WTC11 (cell line): ENCODE data around the gene GBF1. TPM values are rescaled to one million over a fixed set of nuclear protein-coding genes. Genes with fewer than 3 reads are reported as not detected.

Source experiments
- ATAC-seq: fragments of 200-7000 bp; cut with Tn5 transposase; 2 replicates; pipeline ENCODE4 v1.10.0; 2021; ENCODE audit warnings: mild to moderate bottlenecking, moderate library complexity
- CTCF ChIA-PET: fragments of 300-600 bp; sonication (Branson Sonifier 250); formaldehyde crosslinking; loops from one replicate; lab custom pipeline; 2021; ENCODE audit warnings: antibody characterized with exemption; lab: Charles Lee
- POLR2A ChIA-PET: fragments of 350-600 bp; sonication (Branson Sonifier 250); formaldehyde crosslinking; loops from one replicate; lab custom pipeline; 2021; ENCODE audit warnings: antibody characterized with exemption; lab: Charles Lee
- DNase-seq: peaks from one replicate; pipeline ENCODE4 v3.0.0; 2021; ENCODE audit warnings: low spot score
- H3K27ac Mint-ChIP-seq: 2 replicates; pipeline ENCODE4 v1.8.0; 2021; ENCODE audit warnings: mixed read lengths
- H3K27me3 Mint-ChIP-seq: 2 replicates; pipeline ENCODE4 v1.8.0; 2021; ENCODE audit warnings: low read depth, mild to moderate bottlenecking, moderate library complexity, mixed read lengths
- H3K36me3 Mint-ChIP-seq: 2 replicates; pipeline ENCODE4 v1.8.0; 2021; ENCODE audit warnings: mixed read lengths
- H3K4me1 Mint-ChIP-seq: 2 replicates; pipeline ENCODE4 v1.8.0; 2022; ENCODE audit warnings: mixed read lengths
- H3K4me3 Mint-ChIP-seq: 2 replicates; pipeline ENCODE4 v1.8.0; 2021; ENCODE audit warnings: mild to moderate bottlenecking, moderate library complexity, mixed read lengths
- H3K9me3 Mint-ChIP-seq: 2 replicates; pipeline ENCODE4 v1.8.0; 2021; ENCODE audit warnings: mixed read lengths
- CBFB ChIP-seq: sonication (generic); formaldehyde crosslinking; IDR thresholded peaks from 2 replicates; pipeline ENCODE4 v1.8.1; 2022; ENCODE audit warnings: mild to moderate bottlenecking, low read depth, missing genetic modification reagents
- ETV6 ChIP-seq: sonication (generic); formaldehyde crosslinking; IDR thresholded peaks from 2 replicates; pipeline ENCODE4 v1.8.1; 2022; ENCODE audit warnings: mild to moderate bottlenecking, missing genetic modification reagents
- HMGA2 ChIP-seq: fragments of 250-450 bp; sonication (Bioruptor Pico); IDR thresholded peaks from 2 replicates; pipeline ENCODE4 v1.4.0; 2021; ENCODE audit warnings: mild to moderate bottlenecking, moderate library complexity
- MYBL2 ChIP-seq: sonication (generic); formaldehyde crosslinking; IDR thresholded peaks from 2 replicates; pipeline ENCODE4 v1.8.1; 2023; ENCODE audit warnings: mild to moderate bottlenecking, moderate library complexity, missing genetic modification reagents
- NFYB ChIP-seq: sonication (generic); formaldehyde crosslinking; conservative IDR thresholded peaks from 2 replicates; pipeline ENCODE4 v1.8.0; 2022; ENCODE audit warnings: low read depth, missing genetic modification reagents
- NR2C2 ChIP-seq: sonication (generic); formaldehyde crosslinking; IDR thresholded peaks from 2 replicates; pipeline ENCODE4 v1.8.0; 2022; ENCODE audit warnings: mild to moderate bottlenecking, missing genetic modification reagents
- OVOL2 ChIP-seq: fragments of 250-450 bp; sonication (Bioruptor Pico); IDR thresholded peaks from 2 replicates; pipeline ENCODE4 v1.9.0; 2021; ENCODE audit warnings: mild to moderate bottlenecking, borderline replicate concordance
- SMAD3 ChIP-seq: sonication (generic); formaldehyde crosslinking; IDR thresholded peaks from 2 replicates; pipeline ENCODE4 v1.8.0; 2022; ENCODE audit warnings: missing genetic modification reagents, mild to moderate bottlenecking, borderline replicate concordance
- TEAD1 ChIP-seq: sonication (generic); formaldehyde crosslinking; IDR thresholded peaks from 2 replicates; pipeline ENCODE4 v1.8.0; 2022; ENCODE audit warnings: mild to moderate bottlenecking, missing genetic modification reagents
- TP53 ChIP-seq: sonication (generic); formaldehyde crosslinking; IDR thresholded peaks from 2 replicates; pipeline ENCODE4 v1.8.1; 2023; ENCODE audit warnings: mild to moderate bottlenecking, missing genetic modification reagents
- total RNA-seq: library from RNA; stranded (reverse); gene quantifications from 3 replicates; pipeline ENCODE4 v1.2.3, GENCODE V29; 2021
- TF ChIP-seq, protein P1 (sequence below): sonication (generic); formaldehyde crosslinking; IDR thresholded peaks from 2 replicates; pipeline ENCODE4 v1.8.1; 2022; ENCODE audit warnings: mild to moderate bottlenecking, missing genetic modification reagents, moderate library complexity, borderline replicate concordance
- TF ChIP-seq, protein P2 (sequence below): sonication (generic); formaldehyde crosslinking; IDR thresholded peaks from 2 replicates; pipeline ENCODE4 v1.8.0; 2023; ENCODE audit warnings: mild to moderate bottlenecking, missing genetic modification reagents
- TF ChIP-seq, protein P3 (sequence below): fragments of 250-450 bp; sonication (Bioruptor Pico); IDR thresholded peaks from 2 replicates; pipeline ENCODE4 v1.9.0; 2021; ENCODE audit warnings: moderate library complexity, mild to moderate bottlenecking, inconsistent platforms, borderline replicate concordance
- TF ChIP-seq, protein P4 (sequence below): sonication (generic); formaldehyde crosslinking; IDR thresholded peaks from 2 replicates; pipeline ENCODE4 v1.8.0; 2022; ENCODE audit warnings: mild to moderate bottlenecking, missing genetic modification reagents
- TF ChIP-seq, protein P5 (sequence below): fragments of 250-450 bp; sonication (Bioruptor Pico); conservative IDR thresholded peaks from 2 replicates; pipeline ENCODE4 v1.9.0; 2021; ENCODE audit warnings: mild to moderate bottlenecking
- TF ChIP-seq, protein P6 (sequence below): sonication (generic); formaldehyde crosslinking; IDR thresholded peaks from 2 replicates; pipeline ENCODE4 v1.8.0; 2023; ENCODE audit warnings: missing genetic modification reagents
- TF ChIP-seq, protein P7 (sequence below): sonication (generic); formaldehyde crosslinking; IDR thresholded peaks from 2 replicates; pipeline ENCODE4 v1.8.1; 2023; ENCODE audit warnings: mild to moderate bottlenecking, moderate library complexity, missing genetic modification reagents
- TF ChIP-seq, protein P8 (sequence below): sonication (generic); formaldehyde crosslinking; IDR thresholded peaks from 2 replicates; pipeline ENCODE4 v1.8.1; 2022; ENCODE audit warnings: low read depth, mild to moderate bottlenecking, moderate library complexity, missing genetic modification reagents, borderline replicate concordance

The GBF1 gene
- total RNA-seq, 1 experiment from 2014 or later: 32.4 TPM

DNA sequence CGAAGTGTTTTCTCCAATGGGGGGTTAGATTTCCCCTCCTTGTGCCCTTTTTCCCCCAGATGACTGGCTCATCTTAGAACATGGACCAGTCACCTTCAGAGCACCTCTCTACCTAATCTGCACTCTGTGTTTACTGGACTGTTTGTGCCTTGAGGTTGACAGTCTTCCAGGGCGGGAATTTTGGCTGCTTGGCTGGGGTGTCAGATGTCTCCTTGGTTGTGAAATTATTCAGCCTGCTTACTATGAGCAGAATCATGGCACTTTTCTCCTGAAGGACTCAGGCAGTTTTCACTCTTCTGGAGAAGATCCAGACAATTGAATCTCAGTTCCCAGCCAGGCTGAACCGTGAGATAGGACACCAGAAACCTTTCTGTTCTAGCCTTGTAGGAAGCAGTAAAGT is 89.9 kb downstream of the GBF1 start:
- POLR2A ChIA-PET: no interaction called here
- Mint-ChIP-seq H3K4me1 (no peaks in the 10 kb centered on the region), H3K4me3 (no peak overlapping the region), H3K36me3 (no peaks in the 10 kb centered on the region), H3K27ac (no peak overlapping the region), H3K27me3 (peaks cover 40% of the 10 kb centered on the region), H3K9me3 (no peaks in the 10 kb centered on the region)
- TF ChIP-seq, protein P1, sequence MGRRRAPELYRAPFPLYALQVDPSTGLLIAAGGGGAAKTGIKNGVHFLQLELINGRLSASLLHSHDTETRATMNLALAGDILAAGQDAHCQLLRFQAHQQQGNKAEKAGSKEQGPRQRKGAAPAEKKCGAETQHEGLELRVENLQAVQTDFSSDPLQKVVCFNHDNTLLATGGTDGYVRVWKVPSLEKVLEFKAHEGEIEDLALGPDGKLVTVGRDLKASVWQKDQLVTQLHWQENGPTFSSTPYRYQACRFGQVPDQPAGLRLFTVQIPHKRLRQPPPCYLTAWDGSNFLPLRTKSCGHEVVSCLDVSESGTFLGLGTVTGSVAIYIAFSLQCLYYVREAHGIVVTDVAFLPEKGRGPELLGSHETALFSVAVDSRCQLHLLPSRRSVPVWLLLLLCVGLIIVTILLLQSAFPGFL (CRISPR knock-in tag): no peak
- TF ChIP-seq NR2C2 (CRISPR knock-in tag) (no peak), OVOL2 (CRISPR knock-in tag) (no peak), TEAD1 (CRISPR knock-in tag) (no peak), HMGA2 (CRISPR knock-in tag) (no peak), ETV6 (CRISPR knock-in tag) (no peak), SMAD3 (CRISPR knock-in tag) (no peak), TP53 (CRISPR knock-in tag) (no peak), CBFB (CRISPR knock-in tag) (no peak), NFYB (CRISPR knock-in tag) (no peak), MYBL2 (CRISPR knock-in tag) (no peak)
- TF ChIP-seq, protein P2, sequence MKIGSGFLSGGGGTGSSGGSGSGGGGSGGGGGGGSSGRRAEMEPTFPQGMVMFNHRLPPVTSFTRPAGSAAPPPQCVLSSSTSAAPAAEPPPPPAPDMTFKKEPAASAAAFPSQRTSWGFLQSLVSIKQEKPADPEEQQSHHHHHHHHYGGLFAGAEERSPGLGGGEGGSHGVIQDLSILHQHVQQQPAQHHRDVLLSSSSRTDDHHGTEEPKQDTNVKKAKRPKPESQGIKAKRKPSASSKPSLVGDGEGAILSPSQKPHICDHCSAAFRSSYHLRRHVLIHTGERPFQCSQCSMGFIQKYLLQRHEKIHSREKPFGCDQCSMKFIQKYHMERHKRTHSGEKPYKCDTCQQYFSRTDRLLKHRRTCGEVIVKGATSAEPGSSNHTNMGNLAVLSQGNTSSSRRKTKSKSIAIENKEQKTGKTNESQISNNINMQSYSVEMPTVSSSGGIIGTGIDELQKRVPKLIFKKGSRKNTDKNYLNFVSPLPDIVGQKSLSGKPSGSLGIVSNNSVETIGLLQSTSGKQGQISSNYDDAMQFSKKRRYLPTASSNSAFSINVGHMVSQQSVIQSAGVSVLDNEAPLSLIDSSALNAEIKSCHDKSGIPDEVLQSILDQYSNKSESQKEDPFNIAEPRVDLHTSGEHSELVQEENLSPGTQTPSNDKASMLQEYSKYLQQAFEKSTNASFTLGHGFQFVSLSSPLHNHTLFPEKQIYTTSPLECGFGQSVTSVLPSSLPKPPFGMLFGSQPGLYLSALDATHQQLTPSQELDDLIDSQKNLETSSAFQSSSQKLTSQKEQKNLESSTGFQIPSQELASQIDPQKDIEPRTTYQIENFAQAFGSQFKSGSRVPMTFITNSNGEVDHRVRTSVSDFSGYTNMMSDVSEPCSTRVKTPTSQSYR: no peak
- TF ChIP-seq, protein P3, sequence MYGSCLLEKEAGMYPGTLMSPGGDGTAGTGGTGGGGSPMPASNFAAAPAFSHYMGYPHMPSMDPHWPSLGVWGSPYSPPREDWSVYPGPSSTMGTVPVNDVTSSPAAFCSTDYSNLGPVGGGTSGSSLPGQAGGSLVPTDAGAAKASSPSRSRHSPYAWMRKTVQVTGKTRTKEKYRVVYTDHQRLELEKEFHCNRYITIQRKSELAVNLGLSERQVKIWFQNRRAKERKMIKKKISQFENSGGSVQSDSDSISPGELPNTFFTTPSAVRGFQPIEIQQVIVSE (CRISPR knock-in tag): no peak
- TF ChIP-seq, protein P4, sequence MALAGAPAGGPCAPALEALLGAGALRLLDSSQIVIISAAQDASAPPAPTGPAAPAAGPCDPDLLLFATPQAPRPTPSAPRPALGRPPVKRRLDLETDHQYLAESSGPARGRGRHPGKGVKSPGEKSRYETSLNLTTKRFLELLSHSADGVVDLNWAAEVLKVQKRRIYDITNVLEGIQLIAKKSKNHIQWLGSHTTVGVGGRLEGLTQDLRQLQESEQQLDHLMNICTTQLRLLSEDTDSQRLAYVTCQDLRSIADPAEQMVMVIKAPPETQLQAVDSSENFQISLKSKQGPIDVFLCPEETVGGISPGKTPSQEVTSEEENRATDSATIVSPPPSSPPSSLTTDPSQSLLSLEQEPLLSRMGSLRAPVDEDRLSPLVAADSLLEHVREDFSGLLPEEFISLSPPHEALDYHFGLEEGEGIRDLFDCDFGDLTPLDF (CRISPR knock-in tag): no peak
- TF ChIP-seq, protein P5, sequence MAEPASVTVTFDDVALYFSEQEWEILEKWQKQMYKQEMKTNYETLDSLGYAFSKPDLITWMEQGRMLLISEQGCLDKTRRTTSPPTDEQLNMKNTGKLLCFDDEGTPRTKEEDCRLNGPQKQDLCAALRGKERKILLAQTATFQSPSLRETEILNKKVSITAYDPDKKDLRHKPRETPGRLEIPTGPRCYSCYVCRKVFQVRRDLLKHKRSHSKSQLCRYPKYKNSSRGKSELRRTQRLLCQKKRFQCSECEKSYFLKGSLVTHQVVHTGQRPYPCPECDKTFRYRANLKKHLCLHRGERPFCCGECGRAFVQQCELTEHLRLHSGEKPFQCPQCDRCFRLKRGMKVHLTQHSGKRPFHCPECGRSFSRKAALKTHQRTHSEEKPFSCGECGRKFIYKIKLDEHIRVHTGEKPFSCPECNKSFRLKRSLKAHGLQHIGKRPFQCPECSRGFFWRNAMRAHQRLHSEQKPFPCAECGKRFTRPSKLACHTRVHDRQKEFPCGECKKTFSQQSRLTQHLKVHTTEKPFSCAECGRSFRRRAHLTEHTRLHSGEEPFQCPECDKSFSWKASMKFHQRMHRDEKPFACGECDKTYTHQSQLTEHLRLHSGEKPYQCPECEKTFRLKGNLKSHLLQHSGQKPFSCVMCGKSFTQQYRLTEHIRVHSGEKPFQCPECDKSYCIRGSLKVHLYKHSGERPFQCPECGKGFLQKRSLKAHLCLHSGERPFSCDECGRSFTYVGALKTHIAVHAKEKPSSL (CRISPR knock-in tag): no peak
- TF ChIP-seq, protein P6, sequence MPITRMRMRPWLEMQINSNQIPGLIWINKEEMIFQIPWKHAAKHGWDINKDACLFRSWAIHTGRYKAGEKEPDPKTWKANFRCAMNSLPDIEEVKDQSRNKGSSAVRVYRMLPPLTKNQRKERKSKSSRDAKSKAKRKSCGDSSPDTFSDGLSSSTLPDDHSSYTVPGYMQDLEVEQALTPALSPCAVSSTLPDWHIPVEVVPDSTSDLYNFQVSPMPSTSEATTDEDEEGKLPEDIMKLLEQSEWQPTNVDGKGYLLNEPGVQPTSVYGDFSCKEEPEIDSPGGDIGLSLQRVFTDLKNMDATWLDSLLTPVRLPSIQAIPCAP: no peak
- TF ChIP-seq, protein P7, sequence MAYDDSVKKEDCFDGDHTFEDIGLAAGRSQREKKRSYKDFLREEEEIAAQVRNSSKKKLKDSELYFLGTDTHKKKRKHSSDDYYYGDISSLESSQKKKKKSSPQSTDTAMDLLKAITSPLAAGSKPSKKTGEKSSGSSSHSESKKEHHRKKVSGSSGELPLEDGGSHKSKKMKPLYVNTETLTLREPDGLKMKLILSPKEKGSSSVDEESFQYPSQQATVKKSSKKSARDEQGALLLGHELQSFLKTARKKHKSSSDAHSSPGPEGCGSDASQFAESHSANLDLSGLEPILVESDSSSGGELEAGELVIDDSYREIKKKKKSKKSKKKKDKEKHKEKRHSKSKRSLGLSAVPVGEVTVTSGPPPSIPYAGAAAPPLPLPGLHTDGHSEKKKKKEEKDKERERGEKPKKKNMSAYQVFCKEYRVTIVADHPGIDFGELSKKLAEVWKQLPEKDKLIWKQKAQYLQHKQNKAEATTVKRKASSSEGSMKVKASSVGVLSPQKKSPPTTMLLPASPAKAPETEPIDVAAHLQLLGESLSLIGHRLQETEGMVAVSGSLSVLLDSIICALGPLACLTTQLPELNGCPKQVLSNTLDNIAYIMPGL (CRISPR knock-in tag): no peak
- TF ChIP-seq, protein P8, sequence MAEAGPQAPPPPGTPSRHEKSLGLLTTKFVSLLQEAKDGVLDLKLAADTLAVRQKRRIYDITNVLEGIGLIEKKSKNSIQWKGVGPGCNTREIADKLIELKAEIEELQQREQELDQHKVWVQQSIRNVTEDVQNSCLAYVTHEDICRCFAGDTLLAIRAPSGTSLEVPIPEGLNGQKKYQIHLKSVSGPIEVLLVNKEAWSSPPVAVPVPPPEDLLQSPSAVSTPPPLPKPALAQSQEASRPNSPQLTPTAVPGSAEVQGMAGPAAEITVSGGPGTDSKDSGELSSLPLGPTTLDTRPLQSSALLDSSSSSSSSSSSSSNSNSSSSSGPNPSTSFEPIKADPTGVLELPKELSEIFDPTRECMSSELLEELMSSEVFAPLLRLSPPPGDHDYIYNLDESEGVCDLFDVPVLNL (CRISPR knock-in tag): no peak
- CTCF ChIA-PET: interaction anchor here (1.2 to 1.6 kb wide), 2 partner anchors 12 to 17 kb away, joined by 3 to 5 read pairs; no protein-coding TSS in a partner anchor
- no peak for ATAC-seq
- DNase-seq: no peak
